Thoracic aorta (tissue), 2 donors: Measurements from ENCODE around the gene ZRANB3. TPM values are rescaled to one million over a fixed set of nuclear protein-coding genes. Genes with fewer than 3 reads are reported as not detected.

Experiments
- ATAC-seq: fragments of 150-250 bp; one replicate; pipeline ENCODE4 v1.8.0; 2017; ENCODE audit warnings: low read depth; ENCODE audit not compliant: insufficient number of reproducible peaks, low FRiP score
- DNase-seq: peaks from one replicate; pipeline ENCODE4 v3.0.0-alpha.2; 2020; ENCODE audit warnings: low spot score
- H3K27ac ChIP-seq, 2 donors: fragments of 200-600 bp; sonication (generic); 1 replicate in 1 of 2; 2 replicates in 1 of 2; pipeline ENCODE4 v1.5.1; 2016; ENCODE audit warnings: mild to moderate bottlenecking in 2 of 2, moderate library complexity in 2 of 2
- H3K27me3 ChIP-seq: fragments of 200-600 bp; sonication (generic); replicated peaks from 2 replicates; pipeline ENCODE4 v1.6.0; 2016; ENCODE audit warnings: mild to moderate bottlenecking; ENCODE audit not compliant: insufficient read depth
- H3K36me3 ChIP-seq: fragments of 200-600 bp; sonication (generic); one replicate; pipeline ENCODE4 v1.5.1; 2016
- H3K4me1 ChIP-seq, 2 donors: fragments of 200-600 bp; sonication (generic); 1 replicate in 1 of 2; 2 replicates in 1 of 2; pipeline versions ENCODE4 v1.5.1 to v1.6.0; 2016; ENCODE audit warnings: low read depth in 2 of 2, mild to moderate bottlenecking in 1 of 2; ENCODE audit not compliant: control insufficient read depth in 1 of 2
- H3K4me3 ChIP-seq: fragments of 200-600 bp; sonication (generic); 2 replicates; pipeline ENCODE4 v1.5.1; 2016; ENCODE audit warnings: mild to moderate bottlenecking
- H3K9me3 ChIP-seq: fragments of 200-600 bp; sonication (generic); 2 replicates; pipeline ENCODE4 v1.5.1; 2016
- total RNA-seq, 2 donors: library from RNA; depleted of rRNA; stranded (reverse); fragments of >200 nt; gene quantifications; one replicate each; pipeline versions ENCODE4 v1.1.0 to v1.2.3, GENCODE V29; 2016
- TF ChIP-seq, protein P1 (sequence below): fragments of 200-600 bp; sonication (generic); IDR thresholded peaks from one replicate; pipeline ENCODE4 v1.5.1; 2019; ENCODE audit warnings: antibody characterized with exemption

Gene ZRANB3
- 1 to 10 TPM; 3.2 to 4.2 TPM for total RNA-seq

DNA sequence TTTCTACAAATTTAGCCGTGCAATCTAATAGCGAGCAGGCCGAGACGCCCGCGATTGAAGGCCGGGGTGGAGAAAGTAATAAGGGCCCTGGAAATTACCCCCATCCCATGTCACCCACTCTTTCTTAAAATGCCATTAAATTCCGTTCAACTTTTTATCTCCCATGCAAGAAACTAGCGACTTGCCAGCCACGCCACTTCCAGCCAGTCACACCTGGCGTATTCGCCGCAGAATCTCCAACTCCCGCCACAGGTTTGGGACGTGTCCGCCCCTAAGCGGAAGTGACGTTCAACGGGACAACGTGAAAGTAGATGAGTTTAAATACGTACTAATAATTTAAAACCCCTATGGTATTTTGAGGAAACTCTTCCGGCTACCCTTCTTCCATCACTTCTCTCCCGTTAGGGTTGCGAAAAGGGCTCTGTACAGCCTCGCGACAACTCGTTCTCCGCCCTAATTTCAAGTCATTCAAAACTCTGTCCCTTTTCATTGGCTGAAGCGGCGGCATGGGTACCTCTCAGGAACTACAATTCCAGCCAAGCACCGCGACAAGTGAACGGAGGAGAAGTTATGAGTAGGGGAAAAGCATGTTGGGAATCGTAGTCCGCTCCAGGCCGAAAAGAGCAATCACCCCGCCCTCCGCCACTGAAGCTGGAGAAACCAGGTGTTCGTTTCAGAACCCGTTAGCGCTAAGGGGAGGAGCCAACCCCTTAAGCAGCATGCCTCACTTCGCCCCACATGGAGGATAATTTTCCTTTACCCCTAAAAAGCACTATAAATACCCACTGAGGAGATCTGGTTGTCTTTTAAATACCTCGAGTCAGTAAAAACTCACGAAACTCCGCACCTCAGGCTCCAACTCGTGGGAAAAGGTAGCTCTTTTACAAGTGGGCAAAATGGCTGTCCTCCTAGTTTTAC, at the start of gene ZRANB3:
Gene ZRANB3 (minus strand): TSS at position 906 of the 918 bp plus-strand sequence.
- peak; percentile 93 for DNase-seq

GRCh38 chr2:135573620-135574019, 42.6 kb upstream of the ZRANB3 start:
- TF ChIP-seq, protein P1, sequence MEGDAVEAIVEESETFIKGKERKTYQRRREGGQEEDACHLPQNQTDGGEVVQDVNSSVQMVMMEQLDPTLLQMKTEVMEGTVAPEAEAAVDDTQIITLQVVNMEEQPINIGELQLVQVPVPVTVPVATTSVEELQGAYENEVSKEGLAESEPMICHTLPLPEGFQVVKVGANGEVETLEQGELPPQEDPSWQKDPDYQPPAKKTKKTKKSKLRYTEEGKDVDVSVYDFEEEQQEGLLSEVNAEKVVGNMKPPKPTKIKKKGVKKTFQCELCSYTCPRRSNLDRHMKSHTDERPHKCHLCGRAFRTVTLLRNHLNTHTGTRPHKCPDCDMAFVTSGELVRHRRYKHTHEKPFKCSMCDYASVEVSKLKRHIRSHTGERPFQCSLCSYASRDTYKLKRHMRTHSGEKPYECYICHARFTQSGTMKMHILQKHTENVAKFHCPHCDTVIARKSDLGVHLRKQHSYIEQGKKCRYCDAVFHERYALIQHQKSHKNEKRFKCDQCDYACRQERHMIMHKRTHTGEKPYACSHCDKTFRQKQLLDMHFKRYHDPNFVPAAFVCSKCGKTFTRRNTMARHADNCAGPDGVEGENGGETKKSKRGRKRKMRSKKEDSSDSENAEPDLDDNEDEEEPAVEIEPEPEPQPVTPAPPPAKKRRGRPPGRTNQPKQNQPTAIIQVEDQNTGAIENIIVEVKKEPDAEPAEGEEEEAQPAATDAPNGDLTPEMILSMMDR: no peak
- DNase-seq (no peak), ATAC-seq (no peak)
- Histone ChIP-seq H3K27me3 (no peaks in the 10 kb centered on the region), H3K27ac (no peak overlapping the region), H3K9me3 (no peaks in the 10 kb centered on the region), H3K4me3 (no peak overlapping the region), H3K36me3 (peaks cover 7% of the 10 kb centered on the region), H3K4me1 (no peaks in the 10 kb centered on the region)

More for the DNA sequence above, at the start of gene ZRANB3:
- Histone ChIP-seq H3K27me3 (no peaks in the 10 kb centered on the region), H3K9me3 (no peaks in the 10 kb centered on the region), H3K4me3 (peak within 1 kb of the TSS; percentile 83), H3K36me3 (no peaks in the 10 kb centered on the region), H3K27ac (peak within 1 kb of the TSS; percentile 87 to 97), H3K4me1 (peaks cover 10 to 20% of the 10 kb centered on the region in 2 donors)
- peak; percentile 91 for ATAC-seq
- TF ChIP-seq, protein P1: no peak

DNA sequence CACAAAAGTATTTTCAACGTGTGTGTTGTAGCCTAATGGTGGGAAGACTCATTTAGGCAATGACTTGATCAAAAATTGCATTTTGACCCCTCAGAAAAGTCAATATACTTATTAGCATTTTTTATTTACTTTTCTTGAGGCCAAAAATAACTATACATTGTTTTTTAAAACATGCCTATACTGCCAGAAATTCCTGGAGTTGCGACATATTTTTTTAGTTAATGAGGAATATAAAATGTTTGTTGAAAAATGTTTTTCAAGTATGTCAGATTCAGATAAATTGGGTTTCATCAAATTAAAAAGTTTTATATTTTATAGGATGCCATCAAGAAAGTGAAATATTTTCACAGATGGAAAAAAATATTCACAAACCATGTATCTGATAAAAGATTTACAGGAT, 39.9 kb upstream of the ZRANB3 start:
- TF ChIP-seq, protein P1: no peak
- no peak overlapping the region for H3K27ac ChIP-seq
- no peaks in the 10 kb centered on the region for H3K4me1 ChIP-seq
- H3K9me3 ChIP-seq: no peaks in the 10 kb centered on the region
- DNase-seq: no peak
- no peak overlapping the region for H3K4me3 ChIP-seq
- H3K36me3 ChIP-seq: peaks cover 7% of the 10 kb centered on the region
- no peaks in the 10 kb centered on the region for H3K27me3 ChIP-seq
- no peak for ATAC-seq

DNA sequence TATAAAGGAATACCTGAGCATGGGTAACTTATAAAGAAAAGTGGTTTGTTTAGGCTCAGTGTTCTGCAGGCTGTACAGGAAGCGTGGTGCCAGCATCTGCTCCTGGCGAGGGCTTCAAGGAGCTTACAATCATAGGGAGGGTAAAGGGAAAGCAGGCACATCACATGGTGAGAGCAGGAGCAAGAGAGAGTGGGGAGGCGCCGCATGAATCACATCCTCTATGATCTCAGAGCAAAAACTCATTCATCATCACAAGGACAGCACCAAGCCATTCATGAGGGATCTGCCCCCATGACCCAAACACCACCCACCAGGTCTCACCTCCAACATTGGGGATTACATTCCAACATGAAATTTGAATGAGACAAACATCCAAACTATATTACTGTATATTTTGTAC, 32.8 kb upstream of the ZRANB3 start:
- no peak for DNase-seq
- TF ChIP-seq, protein P1: no peak
- H3K4me1 ChIP-seq: no peaks in the 10 kb centered on the region
- H3K4me3 ChIP-seq: no peak overlapping the region
- H3K9me3 ChIP-seq: no peaks in the 10 kb centered on the region
- no peak overlapping the region for H3K27ac ChIP-seq
- no peak for ATAC-seq
- no peaks in the 10 kb centered on the region for H3K27me3 ChIP-seq
- H3K36me3 ChIP-seq: no peaks in the 10 kb centered on the region

- Histone ChIP-seq H3K4me1 (no peaks in the 10 kb centered on the region), H3K27ac (no peak overlapping the region), H3K9me3 (no peaks in the 10 kb centered on the region), H3K27me3 (no peaks in the 10 kb centered on the region), H3K36me3 (no peaks in the 10 kb centered on the region), H3K4me3 (no peak overlapping the region)
- TF ChIP-seq, protein P1: no peak
- DNase-seq (no peak), ATAC-seq (no peak)
Observed at GRCh38 chr2:135561925-135562324, 30.9 kb upstream of the ZRANB3 start.
